OCI-LY3 (cell line): Measurements from ENCODE around the gene LRRC3C.

Experiments used
- EZH2phosphoT487 ChIP-seq: fragments of 200-600 bp; shearing (Covaris generic); IDR thresholded peaks from 2 replicates; pipeline ENCODE4 v1.6.1; 2018; ENCODE audit warnings: antibody characterized with exemption, mixed run types, low read depth
- TF ChIP-seq, protein P1 (sequence below): fragments of 200-600, 300-600 bp; sonication (generic); IDR thresholded peaks from 2 replicates; pipeline ENCODE4 v1.5.1; 2014; ENCODE audit warnings: antibody characterized with exemption, low read length, low read depth

DNA sequence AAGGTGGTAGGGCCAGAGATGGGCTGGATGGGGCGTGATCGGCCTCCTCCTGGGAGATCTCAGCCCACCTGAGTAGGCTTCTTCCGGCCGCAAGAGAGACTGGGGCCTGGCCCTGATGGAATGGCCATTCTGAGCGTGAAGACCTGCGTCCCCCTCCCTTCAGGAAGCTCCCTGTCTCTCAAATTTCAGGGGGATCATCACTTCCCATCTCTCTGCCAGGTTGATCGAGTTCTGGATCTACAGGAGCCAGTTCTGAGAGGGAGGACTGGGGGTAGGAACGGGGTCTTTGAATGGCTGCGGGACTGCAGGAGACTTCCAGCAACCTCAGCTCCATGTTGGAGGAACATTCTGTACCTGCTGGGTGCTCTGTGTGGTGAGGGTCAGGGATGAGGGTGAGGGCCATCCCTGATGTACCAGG is 25.9 kb downstream of the LRRC3C start:
- TF ChIP-seq, protein P1, sequence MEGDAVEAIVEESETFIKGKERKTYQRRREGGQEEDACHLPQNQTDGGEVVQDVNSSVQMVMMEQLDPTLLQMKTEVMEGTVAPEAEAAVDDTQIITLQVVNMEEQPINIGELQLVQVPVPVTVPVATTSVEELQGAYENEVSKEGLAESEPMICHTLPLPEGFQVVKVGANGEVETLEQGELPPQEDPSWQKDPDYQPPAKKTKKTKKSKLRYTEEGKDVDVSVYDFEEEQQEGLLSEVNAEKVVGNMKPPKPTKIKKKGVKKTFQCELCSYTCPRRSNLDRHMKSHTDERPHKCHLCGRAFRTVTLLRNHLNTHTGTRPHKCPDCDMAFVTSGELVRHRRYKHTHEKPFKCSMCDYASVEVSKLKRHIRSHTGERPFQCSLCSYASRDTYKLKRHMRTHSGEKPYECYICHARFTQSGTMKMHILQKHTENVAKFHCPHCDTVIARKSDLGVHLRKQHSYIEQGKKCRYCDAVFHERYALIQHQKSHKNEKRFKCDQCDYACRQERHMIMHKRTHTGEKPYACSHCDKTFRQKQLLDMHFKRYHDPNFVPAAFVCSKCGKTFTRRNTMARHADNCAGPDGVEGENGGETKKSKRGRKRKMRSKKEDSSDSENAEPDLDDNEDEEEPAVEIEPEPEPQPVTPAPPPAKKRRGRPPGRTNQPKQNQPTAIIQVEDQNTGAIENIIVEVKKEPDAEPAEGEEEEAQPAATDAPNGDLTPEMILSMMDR: no peak
- no peak for TF ChIP-seq EZH2phosphoT487
